Thyroid gland (tissue), 4 donors: ENCODE measurements around the gene ARHGDIB. TPM values are rescaled to one million over a fixed set of nuclear protein-coding genes. Genes with fewer than 3 reads are reported as not detected.

Experiments used
- DNase-seq, 2 donors: peaks; one replicate each; pipeline ENCODE4 v3.0.0-alpha.2; 2019
- H3K27ac ChIP-seq, 3 donors: fragments of 200-600 bp; sonication (generic); 1 replicate in 2 of 3; 2 replicates in 1 of 3; pipeline ENCODE4 v1.5.1; 2016 to 2019; ENCODE audit warnings: mild to moderate bottlenecking in 1 of 3, moderate library complexity in 1 of 3
- H3K27me3 ChIP-seq: fragments of 200-600 bp; sonication (generic); one replicate; pipeline ENCODE4 v1.5.1; 2019
- H3K36me3 ChIP-seq, 2 donors: fragments of 200-600 bp; sonication (generic); one replicate each; pipeline ENCODE4 v1.5.1; 2016 to 2019
- H3K4me1 ChIP-seq, 2 donors: fragments of 200-600 bp; sonication (generic); one replicate each; pipeline ENCODE4 v1.5.1; 2017 to 2019
- H3K4me3 ChIP-seq, 3 donors: fragments of 200-600 bp; sonication (generic); replicated peaks in 1 of 3; 1 replicate in 2 of 3; 2 replicates in 1 of 3; pipeline ENCODE4 v1.5.1; 2016; ENCODE audit warnings: mild to moderate bottlenecking in 1 of 3
- H3K9me3 ChIP-seq: fragments of 200-600 bp; sonication (generic); one replicate; pipeline ENCODE4 v1.5.1; 2017
- CTCF ChIP-seq, 6 experiments: fragments of 200-600 bp in 3 of 6; fragments of 450-650 bp in 3 of 6; sonication (generic) in 3 of 6; IDR thresholded peaks; one replicate each; pipeline ENCODE4 v1.5.1; 2016 to 2019; ENCODE audit warnings: antibody characterized with exemption in 6 of 6, mild to moderate bottlenecking in 2 of 6, inconsistent platforms in 1 of 6, moderate library complexity in 1 of 6
- POLR2A ChIP-seq, 2 donors: fragments of 450-650 bp; IDR thresholded peaks; one replicate each; pipeline ENCODE4 v1.6.1; 2017; ENCODE audit warnings: antibody characterized with exemption in 2 of 2, mild to moderate bottlenecking in 2 of 2, moderate library complexity in 1 of 2
- WGBS, 2 donors: methylation state at CpG; one replicate each; pipeline ENCODE4 v1.1.5; 2017; 5-methylcytosine and 5-hydroxymethylcytosine counted together
- intact Hi-C: fragments of 100-400 bp; cut with DNase I; formaldehyde crosslinking; loops from one replicate; pipeline ENCODE4 v1.15.1; 2023
- total RNA-seq, 4 donors: library from RNA; depleted of rRNA; stranded (reverse); fragments of >200 nt; gene quantifications; one replicate each; pipeline ENCODE4 v1.2.3, GENCODE V29; 2016

ARHGDIB gene
- total RNA-seq, 4 donors from 2014 or later, result 54.4 to 107 (median 65.9) TPM

GRCh38 chr12:14906114-14906513 lies 55.3 kb downstream of the ARHGDIB start:
- Histone ChIP-seq H3K27me3 (no peaks in the 10 kb centered on the region), H3K9me3 (no peaks in the 10 kb centered on the region), H3K4me1 (peaks cover 17% of the 10 kb centered on the region in 2 donors), H3K27ac (peak overlapping the region in 2 of 3 donors; percentile 53 to 78), H3K4me3 (no peak overlapping the region), H3K36me3 (no peaks in the 10 kb centered on the region)
- WGBS, 2 donors, result 78 to 83% methylated on average over 5 of the region's 5 CpGs
- no peak for DNase-seq
- TF ChIP-seq CTCF (IDR thresholded peaks at IDR 0.05), result no peak
- TF ChIP-seq POLR2A (IDR thresholded peaks at IDR 0.05), result no peak
- intact Hi-C loops, result no loop called here

GRCh38 chr12:14905269-14906004 lies 56.0 kb downstream of the ARHGDIB start:
- H3K4me1 ChIP-seq, result peaks cover 17% of the 10 kb centered on the region in 2 donors
- 52 to 60% methylated on average over 5 of the region's 5 CpGs for WGBS, 2 donors
- no peaks in the 10 kb centered on the region for H3K9me3 ChIP-seq
- intact Hi-C loops, result no loop called here
- no peaks in the 10 kb centered on the region for H3K27me3 ChIP-seq
- no peaks in the 10 kb centered on the region for H3K36me3 ChIP-seq
- peak; percentile 37 to 39 for DNase-seq
- no peak overlapping the region for H3K4me3 ChIP-seq
- TF ChIP-seq POLR2A (IDR thresholded peaks at IDR 0.05) (no peak), CTCF (IDR thresholded peaks at IDR 0.05) (no peak)
- H3K27ac ChIP-seq, result peak overlapping the region; percentile 53 to 78 (median 59)

GRCh38 chr12:14904854-14905253 lies 56.5 kb downstream of the ARHGDIB start:
- WGBS, 2 donors, result 75 to 78% methylated on average over 8 of the region's 8 CpGs
- no peak for TF ChIP-seq CTCF (IDR thresholded peaks at IDR 0.05)
- TF ChIP-seq POLR2A (IDR thresholded peaks at IDR 0.05), result no peak
- no peaks in the 10 kb centered on the region for H3K36me3 ChIP-seq
- no peak for DNase-seq
- peaks cover 17% of the 10 kb centered on the region in 2 donors for H3K4me1 ChIP-seq
- intact Hi-C loops, result no loop called here
- H3K9me3 ChIP-seq, result no peaks in the 10 kb centered on the region
- no peak overlapping the region for H3K4me3 ChIP-seq
- H3K27me3 ChIP-seq, result no peaks in the 10 kb centered on the region
- peak overlapping the region; percentile 53 to 78 (median 59) for H3K27ac ChIP-seq

DNA sequence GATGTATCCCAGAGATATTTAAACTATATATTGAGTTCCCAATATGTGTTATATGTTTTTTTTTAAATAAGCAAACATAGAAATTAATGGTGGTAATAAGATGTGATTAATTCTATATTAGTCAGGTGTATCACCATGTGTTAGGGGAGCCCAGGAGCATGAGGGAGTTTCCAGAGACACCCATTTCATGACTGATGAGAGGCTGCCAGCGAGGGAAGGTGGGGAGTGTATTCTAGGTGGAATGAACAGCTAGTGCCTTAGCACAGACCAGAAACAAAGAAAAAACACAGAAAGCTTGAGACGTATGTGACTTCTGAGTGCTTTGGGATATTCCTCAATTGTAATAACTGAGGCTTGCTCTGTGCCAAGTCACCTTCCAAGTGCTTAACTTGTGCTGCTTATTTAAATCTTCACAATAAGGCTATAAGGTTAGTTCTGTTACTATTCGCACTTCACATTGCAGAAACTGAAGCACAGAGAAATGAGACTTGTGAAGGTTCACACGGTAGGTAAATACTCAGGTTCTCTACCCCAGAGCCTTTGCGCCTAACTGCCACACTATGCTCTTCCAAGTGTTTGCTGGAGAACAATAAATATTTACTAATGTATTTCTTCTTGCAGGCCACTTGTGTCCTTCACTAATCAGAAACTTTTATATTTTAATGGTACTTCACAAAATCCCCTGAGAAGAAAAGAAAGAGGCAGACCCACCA lies 57.9 kb downstream of the ARHGDIB start:
- TF ChIP-seq POLR2A (IDR thresholded peaks at IDR 0.05), result no peak
- TF ChIP-seq CTCF (IDR thresholded peaks at IDR 0.05), result no peak
- Histone ChIP-seq H3K27ac (peak overlapping the region in 1 of 3 donors; percentile 20), H3K4me3 (no peak overlapping the region), H3K4me1 (peaks cover 17% of the 10 kb centered on the region in 2 donors), H3K36me3 (no peaks in the 10 kb centered on the region), H3K27me3 (no peaks in the 10 kb centered on the region), H3K9me3 (no peaks in the 10 kb centered on the region)
- intact Hi-C loops, result no loop called here
- WGBS, 2 donors, result 83 to 95% methylated on average over 5 of the region's 5 CpGs
- no peak for DNase-seq

- no peaks in the 10 kb centered on the region for H3K36me3 ChIP-seq
- no peaks in the 10 kb centered on the region for H3K27me3 ChIP-seq
- intact Hi-C loops, result no loop called here
- H3K9me3 ChIP-seq, result no peaks in the 10 kb centered on the region
- peak overlapping the region in 2 of 3 donors; percentile 20 to 46 for H3K27ac ChIP-seq
- WGBS, 2 donors, result 59 to 62% methylated on average over 2 of the region's 2 CpGs
- TF ChIP-seq CTCF (IDR thresholded peaks at IDR 0.05) (no peak), POLR2A (IDR thresholded peaks at IDR 0.05) (no peak)
- H3K4me1 ChIP-seq, result peaks cover 17% of the 10 kb centered on the region in 2 donors
- DNase-seq, result no peak
- no peak overlapping the region for H3K4me3 ChIP-seq
These were observed 58.9 kb downstream of the ARHGDIB start for GRCh38 chr12:14902465-14902864.
